HG02759 (cell line): ENCODE data around the gene NT5C.

Experiments
- ATAC-seq: cut with Tn5 transposase; IDR thresholded peaks from one replicate; pipeline ENCODE4 v1.9.1; 2021; ENCODE audit warnings: mild to moderate bottlenecking, moderate library complexity; ENCODE audit not compliant: unreplicated experiment

Gene NT5C

GRCh38 chr17:75116737-75117136 is 14.8 kb downstream of the NT5C start:
- ATAC-seq, result no peak

- no peak for ATAC-seq
Measured at GRCh38 chr17:75115555-75115954, 16.0 kb downstream of the NT5C start.

GRCh38 chr17:75114552-75115314 is 16.8 kb downstream of the NT5C start:
- no peak for ATAC-seq

GRCh38 chr17:75113798-75114551 is 17.6 kb downstream of the NT5C start:
- ATAC-seq, result no peak

GRCh38 chr17:75111777-75112335 is 19.7 kb downstream of the NT5C start:
- no peak for ATAC-seq

- ATAC-seq, result no peak
Measured at GRCh38 chr17:75110234-75110937, 21.2 kb downstream of the NT5C start.

GRCh38 chr17:75109407-75110233 is 21.9 kb downstream of the NT5C start, which contains the start of gene ARMC7:
ARMC7 (plus strand) TSS chr17:75109969; CDS start chr17:75110289, 320 bp downstream.
- ATAC-seq, result peak; percentile 79

- no peak for ATAC-seq
Measured at GRCh38 chr17:75109046-75109406, 22.5 kb downstream of the NT5C start.

- ATAC-seq, result no peak
Measured at GRCh38 chr17:75108193-75108592, 23.3 kb downstream of the NT5C start.

- ATAC-seq, result no peak
Measured at GRCh38 chr17:75105126-75106080, 26.1 kb downstream of the NT5C start.

- ATAC-seq, result no peak
Measured at GRCh38 chr17:75103601-75104554, 27.7 kb downstream of the NT5C start.

GRCh38 chr17:75102385-75102821 is 29.1 kb downstream of the NT5C start:
- no peak for ATAC-seq

GRCh38 chr17:75099881-75100595 is 31.5 kb downstream of the NT5C start:
- ATAC-seq, result no peak

- ATAC-seq, result no peak
Measured at GRCh38 chr17:75098861-75099260, 32.7 kb downstream of the NT5C start.

GRCh38 chr17:75097865-75098264 is 33.7 kb downstream of the NT5C start:
- no peak for ATAC-seq

- ATAC-seq, result no peak
Measured at GRCh38 chr17:75096082-75096625, 35.4 kb downstream of the NT5C start.

GRCh38 chr17:75094871-75095399 is 36.6 kb downstream of the NT5C start:
- no peak for ATAC-seq
